ENCODE measurements around the gene STK32C. TPM values are rescaled to one million over a fixed set of nuclear protein-coding genes. Genes with fewer than 3 reads are reported as not detected.

STK32C gene
- total and polyA plus RNA-seq, 2 donors from 2014 or later: 11.6 to 14.4 TPM

- Histone ChIP-seq H3K27me3 (ENCODE audit: control insufficient read depth, insufficient read depth, low read length) (peaks cover 2% of the 10 kb centered on the region), H3K36me3 (ENCODE audit: control insufficient read depth in 2 of 3, insufficient read depth in 3 of 3, low read length in 3 of 3) (no peaks in the 10 kb centered on the region), H3K4me3 (ENCODE audit: low read length in 3 of 3) (no peak overlapping the region), H3K27ac (ENCODE audit: low read depth in 2 of 2, low read length in 2 of 2) (no peak overlapping the region), H3K9me3 (ENCODE audit: control insufficient read depth in 2 of 3, insufficient read depth in 1 of 3, low read length in 3 of 3) (peaks cover 0 to 1% (median 0%) of the 10 kb centered on the region in 3 donors), H3K9ac (ENCODE audit: low read length in 3 of 3) (no peak overlapping the region), H3K4me1 (ENCODE audit: control insufficient read depth in 2 of 3, insufficient read depth in 2 of 3, low read depth in 1 of 3, low read length in 3 of 3) (peaks cover 0 to 4% (median 0%) of the 10 kb centered on the region in 3 donors)
- no peak for FAIRE-seq
- TF ChIP-seq CTCF (IDR thresholded peaks at IDR 0.05; ENCODE audit: borderline replicate concordance, extremely low read depth, insufficient read depth): no peak
- intact Hi-C loops (cut with DNase I): no loop called here
- no peak for DNase-seq
Measured at GRCh38 chr10:132182591-132182990, 125.2 kb downstream of the STK32C start.

- no peak overlapping the region for H3K27ac ChIP-seq (ENCODE audit: low read depth in 2 of 2, low read length in 2 of 2)
- TF ChIP-seq CTCF (IDR thresholded peaks at IDR 0.05; ENCODE audit: borderline replicate concordance, extremely low read depth, insufficient read depth): no peak
- FAIRE-seq: no peak
- DNase-seq: peak in 1 of 5 donors; percentile 45
- intact Hi-C loops (cut with DNase I): no loop called here
- peaks cover 0 to 1% (median 0%) of the 10 kb centered on the region in 3 donors for H3K9me3 ChIP-seq (ENCODE audit: control insufficient read depth in 2 of 3, insufficient read depth in 1 of 3, low read length in 3 of 3)
- peaks cover 0 to 4% (median 0%) of the 10 kb centered on the region in 3 donors for H3K4me1 ChIP-seq (ENCODE audit: control insufficient read depth in 2 of 3, insufficient read depth in 2 of 3, low read depth in 1 of 3, low read length in 3 of 3)
- H3K27me3 ChIP-seq (ENCODE audit: control insufficient read depth, insufficient read depth, low read length): peaks cover 2% of the 10 kb centered on the region
- no peaks in the 10 kb centered on the region for H3K36me3 ChIP-seq (ENCODE audit: control insufficient read depth in 2 of 3, insufficient read depth in 3 of 3, low read length in 3 of 3)
- no peak overlapping the region for H3K4me3 ChIP-seq (ENCODE audit: low read length in 3 of 3)
- H3K9ac ChIP-seq (ENCODE audit: low read length in 3 of 3): no peak overlapping the region
Measured at GRCh38 chr10:132181691-132182425, 125.9 kb downstream of the STK32C start.

- Histone ChIP-seq H3K36me3 (ENCODE audit: control insufficient read depth in 2 of 3, insufficient read depth in 3 of 3, low read length in 3 of 3) (no peaks in the 10 kb centered on the region), H3K9ac (ENCODE audit: low read length in 3 of 3) (no peak overlapping the region), H3K27me3 (ENCODE audit: control insufficient read depth, insufficient read depth, low read length) (peaks cover 2% of the 10 kb centered on the region), H3K27ac (ENCODE audit: low read depth in 2 of 2, low read length in 2 of 2) (no peak overlapping the region), H3K4me1 (ENCODE audit: control insufficient read depth in 2 of 3, insufficient read depth in 2 of 3, low read depth in 1 of 3, low read length in 3 of 3) (peaks cover 0 to 2% (median 0%) of the 10 kb centered on the region in 3 donors), H3K9me3 (ENCODE audit: control insufficient read depth in 2 of 3, insufficient read depth in 1 of 3, low read length in 3 of 3) (peaks cover 0 to 1% (median 0%) of the 10 kb centered on the region in 3 donors), H3K4me3 (ENCODE audit: low read length in 3 of 3) (no peak overlapping the region)
- intact Hi-C loops (cut with DNase I): no loop called here
- TF ChIP-seq CTCF (IDR thresholded peaks at IDR 0.05; ENCODE audit: borderline replicate concordance, extremely low read depth, insufficient read depth): no peak
- no peak for DNase-seq
- no peak for FAIRE-seq
Measured at GRCh38 chr10:132180736-132181135, 127.0 kb downstream of the STK32C start.
